Muscle of leg (tissue), 11 donors: Measurements from ENCODE around the gene SRPX. TPM values are rescaled to one million over a fixed set of nuclear protein-coding genes. Genes with fewer than 3 reads are reported as not detected.

Source experiments
- DNase-seq: peaks from one replicate; pipeline ENCODE4 v3.0.0; 2013
- H3K27ac ChIP-seq: one replicate; pipeline ENCODE4 v1.5.1; 2013; ENCODE audit warnings: mild to moderate bottlenecking, low read length, control low read depth
- H3K27me3 ChIP-seq: one replicate; pipeline ENCODE4 v1.6.1; 2013; ENCODE audit warnings: low read length; ENCODE audit not compliant: control insufficient read depth, insufficient read depth
- H3K36me3 ChIP-seq: one replicate; pipeline ENCODE4 v1.6.1; 2013; ENCODE audit warnings: low read length; ENCODE audit not compliant: control insufficient read depth, insufficient read depth
- H3K4me1 ChIP-seq: one replicate; pipeline ENCODE4 v1.6.1; 2013; ENCODE audit warnings: low read length; ENCODE audit not compliant: control insufficient read depth, insufficient read depth
- H3K4me3 ChIP-seq: one replicate; pipeline ENCODE4 v1.5.1; 2013; ENCODE audit warnings: low read length, control low read depth
- H3K9me3 ChIP-seq: replicated peaks from 2 replicates; pipeline ENCODE4 v1.6.1; 2013; ENCODE audit warnings: low read depth, low read length; ENCODE audit not compliant: control insufficient read depth
- WGBS: methylation state at CpG from one replicate; pipeline ENCODE4 v1.1.5; 2013; ENCODE audit warnings: missing lambda C conversion rate; ENCODE audit not compliant: insufficient coverage; 5-methylcytosine and 5-hydroxymethylcytosine counted together
- polyA plus RNA-seq, 8 donors: library from polyadenylated mRNA; unstranded; fragments of 120-200 nt; gene quantifications; one replicate each; pipeline versions ENCODE4 v1.2.1 to v1.2.3, GENCODE V29; 2013; ENCODE audit warnings: inconsistent platforms in 1 of 8, low replicate concordance in 1 of 8; ENCODE audit not compliant: insufficient read length in 8 of 8, insufficient read depth in 1 of 8
- total RNA-seq: library from RNA; stranded (reverse); fragments of 120-200 nt; gene quantifications from one replicate; pipeline ENCODE4 v1.2.4, GENCODE V29; 2013

SRPX gene
- total and polyA plus RNA-seq, 9 donors, result 36.3 to 65.8 (median 47.4) TPM

DNA sequence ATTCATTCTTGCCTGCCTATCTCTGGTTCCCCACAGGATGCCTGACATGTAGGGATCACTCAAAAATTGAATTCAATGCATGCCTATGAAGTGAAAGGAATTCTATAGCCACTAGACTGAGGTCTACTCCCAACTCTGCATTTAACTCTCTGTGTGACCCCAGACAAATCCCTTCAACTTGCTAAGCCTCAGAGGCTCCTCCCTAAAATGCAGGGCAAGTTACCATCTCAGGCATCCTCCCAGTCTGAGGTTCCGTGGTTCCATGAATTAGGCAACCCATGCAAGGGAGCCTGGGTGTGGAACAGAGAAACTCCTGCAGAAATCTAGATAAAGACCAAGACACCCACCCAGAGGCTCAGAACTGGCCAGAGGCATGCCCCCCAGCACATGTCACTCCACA is 6.6 kb downstream of the SRPX start:
- Histone ChIP-seq H3K27ac (no peak overlapping the region), H3K27me3 (peaks cover 35% of the 10 kb centered on the region), H3K4me3 (no peak overlapping the region), H3K36me3 (no peaks in the 10 kb centered on the region), H3K4me1 (peaks cover 10% of the 10 kb centered on the region), H3K9me3 (no peaks in the 10 kb centered on the region)
- no CpG with 5 or more reads among the region's 1 CpG for WGBS
- no peak for DNase-seq

DNA sequence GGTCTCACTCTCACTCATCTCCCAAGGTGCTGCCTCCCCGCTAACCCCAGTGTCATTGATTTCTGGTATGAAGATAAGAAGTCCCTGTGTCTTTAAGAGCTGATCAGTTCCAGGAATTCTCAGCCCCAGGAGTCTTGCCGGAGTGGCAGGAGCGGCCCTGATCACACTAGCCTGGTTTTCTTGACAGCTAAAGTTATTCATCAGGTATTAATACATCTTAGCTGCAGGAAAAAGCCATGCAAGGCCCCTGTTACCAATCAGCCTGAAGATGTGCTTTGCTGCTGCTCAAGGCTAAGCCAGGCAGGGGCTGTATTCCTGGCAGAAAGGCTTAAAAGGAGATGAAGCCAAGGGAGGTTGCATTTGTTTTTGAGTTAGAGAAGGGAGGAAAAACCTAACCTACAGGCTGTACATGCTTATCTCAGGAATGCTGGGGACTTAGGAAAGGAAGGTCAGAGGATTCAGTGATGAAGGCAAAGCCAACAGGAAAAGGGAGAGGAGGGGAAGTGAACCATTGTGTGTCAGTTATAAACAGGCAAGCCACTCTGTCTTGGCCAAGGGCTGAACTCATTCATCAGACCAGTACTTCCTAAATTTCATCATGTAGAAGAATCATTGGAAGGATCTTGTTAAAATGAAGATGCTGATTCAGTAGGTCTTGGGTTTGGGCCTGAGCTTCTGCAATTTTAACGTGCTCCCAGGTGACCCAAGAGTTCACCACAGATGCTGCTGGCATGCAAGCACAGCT is 8.6 kb downstream of the SRPX start:
- Histone ChIP-seq H3K4me1 (peaks cover 10% of the 10 kb centered on the region), H3K27ac (no peak overlapping the region), H3K27me3 (peaks cover 29% of the 10 kb centered on the region), H3K36me3 (no peaks in the 10 kb centered on the region), H3K4me3 (no peak overlapping the region), H3K9me3 (no peaks in the 10 kb centered on the region)
- DNase-seq, result no peak
- 36% methylated on average over 2 of the region's 4 CpGs for WGBS

DNA sequence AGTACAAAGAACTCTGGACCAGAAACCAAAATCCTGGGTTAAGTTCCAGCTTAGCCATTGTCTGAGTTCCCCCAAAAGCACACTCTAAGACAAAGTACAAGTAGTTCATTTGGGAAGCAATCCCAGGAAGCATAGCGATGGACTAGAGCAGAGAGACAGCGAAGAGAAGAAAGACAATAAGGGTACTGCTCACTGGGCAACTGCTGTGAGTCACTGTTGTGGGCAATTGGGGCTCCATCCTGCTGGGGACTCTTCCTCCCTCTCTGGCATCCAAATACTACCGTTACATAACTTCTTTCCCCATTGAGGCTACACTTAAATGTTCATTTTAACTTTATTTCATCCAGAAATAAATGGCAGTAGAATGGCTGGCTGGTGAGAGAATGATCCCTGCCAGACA is 14.1 kb downstream of the SRPX start:
- Histone ChIP-seq H3K27ac (no peak overlapping the region), H3K4me1 (peaks cover 4% of the 10 kb centered on the region), H3K4me3 (no peak overlapping the region), H3K9me3 (no peaks in the 10 kb centered on the region), H3K36me3 (no peaks in the 10 kb centered on the region), H3K27me3 (peaks cover 13% of the 10 kb centered on the region)
- 63% methylated on average over 2 of the region's 3 CpGs for WGBS
- no peak for DNase-seq

DNA sequence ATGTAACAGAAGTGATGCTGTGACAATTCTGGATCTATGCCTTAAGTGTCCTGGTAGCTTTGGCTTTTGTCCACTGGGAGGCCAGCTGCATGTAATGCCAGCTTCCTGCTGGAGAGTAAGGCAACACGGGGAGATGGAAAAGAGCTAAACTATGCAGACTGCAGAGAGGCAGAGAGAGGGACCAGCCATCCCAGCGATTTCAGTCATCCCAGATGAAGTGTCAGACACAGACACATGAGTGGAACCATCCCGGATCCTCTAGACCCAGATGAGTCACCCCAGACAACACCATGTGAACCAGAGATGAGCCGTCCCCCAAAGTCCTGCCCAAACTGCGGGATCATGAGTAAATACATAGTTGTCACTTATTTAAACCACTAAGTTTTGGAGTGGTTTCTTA is 14.6 kb downstream of the SRPX start:
- DNase-seq, result no peak
- no peak overlapping the region for H3K27ac ChIP-seq
- no peaks in the 10 kb centered on the region for H3K36me3 ChIP-seq
- H3K4me3 ChIP-seq, result no peak overlapping the region
- 75% methylated on average over 2 of the region's 5 CpGs for WGBS
- H3K4me1 ChIP-seq, result peaks cover 4% of the 10 kb centered on the region
- peaks cover 15% of the 10 kb centered on the region for H3K27me3 ChIP-seq
- no peaks in the 10 kb centered on the region for H3K9me3 ChIP-seq

DNA sequence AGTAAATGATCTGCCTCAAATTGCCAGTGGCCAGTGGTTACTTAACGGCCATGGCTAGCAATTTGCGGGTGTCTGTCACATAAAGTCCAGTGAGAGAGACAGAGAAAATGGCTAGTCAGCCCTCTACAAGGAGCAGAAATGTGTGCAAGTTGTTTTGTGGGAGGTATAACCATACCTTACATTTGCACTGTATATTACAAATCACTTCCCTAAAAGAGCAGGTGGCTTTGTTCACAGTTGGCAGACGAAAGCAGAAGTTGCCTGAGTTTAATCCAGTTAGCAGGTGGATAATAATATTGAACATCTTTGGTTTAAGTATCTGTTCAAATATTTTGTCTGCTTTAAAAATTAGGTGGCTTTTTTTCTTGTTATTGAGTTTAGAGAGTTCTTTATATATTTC is 15.6 kb downstream of the SRPX start:
- no peak overlapping the region for H3K4me3 ChIP-seq
- H3K9me3 ChIP-seq, result no peaks in the 10 kb centered on the region
- WGBS, result 75% methylated on average over 2 of the region's 3 CpGs
- peaks cover 4% of the 10 kb centered on the region for H3K4me1 ChIP-seq
- H3K27ac ChIP-seq, result no peak overlapping the region
- no peak for DNase-seq
- peaks cover 16% of the 10 kb centered on the region for H3K27me3 ChIP-seq
- no peaks in the 10 kb centered on the region for H3K36me3 ChIP-seq

DNA sequence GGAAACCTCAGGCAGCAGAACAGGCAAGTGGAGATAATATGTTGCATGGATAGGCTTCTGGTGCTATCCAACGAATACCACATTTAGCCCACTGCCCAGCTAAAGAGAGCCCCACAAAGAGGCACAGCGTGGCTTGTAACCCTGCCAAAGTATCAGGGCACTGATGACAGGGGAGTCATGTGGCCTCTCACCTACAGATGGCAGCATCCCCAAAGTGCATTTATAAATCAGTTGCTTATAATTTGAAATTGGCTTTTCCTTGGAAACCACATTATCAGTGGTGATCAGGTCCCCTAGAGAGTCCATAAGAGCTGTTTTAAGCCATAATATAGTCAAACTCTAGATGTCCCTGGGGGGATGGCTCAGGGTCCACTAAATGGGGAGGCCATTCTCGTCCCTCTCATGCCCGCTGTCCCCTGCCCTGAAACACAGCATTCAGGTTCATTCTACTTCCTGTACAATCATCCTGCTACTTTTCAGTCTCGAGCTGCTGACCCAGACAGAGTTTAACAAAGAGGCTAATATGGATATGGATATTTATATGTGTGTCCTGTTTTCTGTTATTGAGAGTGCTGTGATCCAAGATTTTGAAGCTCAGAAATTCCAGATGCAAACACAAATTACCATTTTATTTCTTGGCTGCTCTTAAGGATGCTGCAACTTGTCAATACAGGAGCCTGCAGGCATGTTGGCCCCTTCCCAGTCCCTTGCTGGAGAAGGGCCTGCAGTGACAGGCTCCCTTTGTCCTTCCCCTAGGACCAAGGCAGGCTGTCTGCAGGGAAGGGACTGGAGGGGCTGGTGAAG is 28.5 kb downstream of the SRPX start:
- no peaks in the 10 kb centered on the region for H3K4me1 ChIP-seq
- H3K9me3 ChIP-seq, result no peaks in the 10 kb centered on the region
- peak; percentile 57 for DNase-seq
- H3K27ac ChIP-seq, result peak overlapping the region; percentile 43
- 46% methylated on average over 2 of the region's 5 CpGs for WGBS
- no peak overlapping the region for H3K4me3 ChIP-seq
- peaks cover 8% of the 10 kb centered on the region for H3K27me3 ChIP-seq
- H3K36me3 ChIP-seq, result no peaks in the 10 kb centered on the region

DNA sequence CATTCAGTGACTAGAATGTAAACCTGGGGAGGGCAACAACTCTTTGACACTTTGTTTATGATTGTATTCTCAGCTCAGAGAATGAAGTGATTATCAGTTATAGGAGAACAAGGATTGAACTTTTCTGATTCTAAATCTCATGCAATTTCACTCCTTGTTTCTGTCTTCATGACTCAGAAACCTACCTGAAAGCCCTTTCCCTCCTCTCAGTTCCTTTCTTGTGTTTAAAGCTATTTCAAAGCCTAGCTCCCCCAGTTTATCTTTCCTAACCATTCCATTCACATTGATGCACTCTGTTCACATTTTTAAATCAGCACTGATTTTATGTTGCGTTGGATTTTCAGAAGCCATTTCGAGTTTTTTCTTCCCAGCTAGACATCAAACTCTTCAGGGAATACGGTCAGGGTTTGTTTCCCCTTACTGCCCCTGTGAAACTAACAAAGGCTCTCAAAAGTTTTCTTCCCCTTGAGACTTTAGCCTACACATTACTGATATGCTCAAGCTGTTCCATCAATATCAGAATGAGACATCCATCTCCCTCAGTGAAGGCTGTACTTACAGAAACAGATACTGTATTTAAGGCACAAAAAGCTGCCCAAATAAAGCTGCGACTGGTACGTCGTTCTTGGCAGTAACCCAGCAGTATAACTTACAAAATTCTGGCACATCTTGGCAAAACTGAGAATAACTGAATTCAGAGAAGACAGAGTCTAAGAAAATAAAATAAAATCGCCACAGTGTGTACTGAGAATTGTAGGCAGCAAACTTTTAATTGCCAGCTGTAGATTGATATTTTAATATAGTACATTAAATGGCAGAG is 31.0 kb downstream of the SRPX start:
- peaks cover 10% of the 10 kb centered on the region for H3K27me3 ChIP-seq

DNA sequence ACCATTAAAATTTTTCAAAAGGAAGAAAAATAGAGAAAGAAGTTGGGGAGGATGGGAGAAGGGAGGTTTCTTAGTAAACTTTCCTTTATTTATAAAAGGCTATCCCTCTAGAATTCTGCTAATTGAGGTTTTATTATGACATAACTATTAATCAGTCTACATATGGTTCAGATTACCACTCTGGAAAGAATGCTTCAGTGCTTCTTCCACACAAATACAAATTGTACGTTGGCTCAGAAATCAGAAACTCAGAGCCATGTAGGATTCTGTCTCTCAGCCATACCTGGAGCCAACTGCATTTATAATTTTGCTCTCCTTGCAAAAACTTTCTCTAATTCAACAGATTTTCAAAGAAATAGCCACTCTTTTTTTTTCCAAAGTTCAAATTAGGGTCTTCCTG is 37.1 kb downstream of the SRPX start:
- 8% methylated on average over 1 of the region's 1 CpG for WGBS
- Histone ChIP-seq H3K4me1 (no peaks in the 10 kb centered on the region), H3K27ac (no peak overlapping the region), H3K4me3 (no peak overlapping the region), H3K36me3 (no peaks in the 10 kb centered on the region), H3K27me3 (peaks cover 14% of the 10 kb centered on the region), H3K9me3 (peaks cover 7% of the 10 kb centered on the region)
- DNase-seq, result peak; percentile 84

More for the DNA sequence above, 31.0 kb downstream of the SRPX start:
- no peak overlapping the region for H3K4me3 ChIP-seq
- DNase-seq, result no peak
- no peaks in the 10 kb centered on the region for H3K4me1 ChIP-seq
- WGBS, result 42% methylated on average over 3 of the region's 7 CpGs
- peaks cover 7% of the 10 kb centered on the region for H3K9me3 ChIP-seq
- H3K36me3 ChIP-seq, result no peaks in the 10 kb centered on the region
- H3K27ac ChIP-seq, result no peak overlapping the region

DNA sequence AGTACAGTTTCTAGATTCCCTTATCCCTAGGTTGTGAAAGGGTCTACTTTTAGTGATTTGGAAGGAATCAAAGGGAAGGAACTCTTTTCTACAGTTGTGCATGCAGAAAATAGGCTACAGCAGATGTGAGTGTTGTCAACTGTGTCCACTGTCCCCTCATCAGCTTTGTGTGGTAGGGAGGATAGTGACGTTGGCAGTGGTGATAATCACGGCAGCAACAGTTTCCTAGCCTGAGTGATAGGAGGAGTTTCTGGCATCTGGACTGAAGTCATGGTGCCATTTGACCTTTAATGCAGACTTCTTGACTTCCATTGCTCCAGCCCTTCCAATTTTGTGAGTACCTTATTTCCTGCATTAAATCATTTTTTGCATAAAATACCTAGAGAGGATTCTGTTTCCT is 39.3 kb downstream of the SRPX start:
- Histone ChIP-seq H3K4me3 (no peak overlapping the region), H3K27ac (no peak overlapping the region), H3K4me1 (no peaks in the 10 kb centered on the region), H3K36me3 (no peaks in the 10 kb centered on the region), H3K9me3 (peaks cover 7% of the 10 kb centered on the region), H3K27me3 (peaks cover 11% of the 10 kb centered on the region)
- no peak for DNase-seq
- WGBS, result no CpG with 5 or more reads among the region's 2 CpGs

DNA sequence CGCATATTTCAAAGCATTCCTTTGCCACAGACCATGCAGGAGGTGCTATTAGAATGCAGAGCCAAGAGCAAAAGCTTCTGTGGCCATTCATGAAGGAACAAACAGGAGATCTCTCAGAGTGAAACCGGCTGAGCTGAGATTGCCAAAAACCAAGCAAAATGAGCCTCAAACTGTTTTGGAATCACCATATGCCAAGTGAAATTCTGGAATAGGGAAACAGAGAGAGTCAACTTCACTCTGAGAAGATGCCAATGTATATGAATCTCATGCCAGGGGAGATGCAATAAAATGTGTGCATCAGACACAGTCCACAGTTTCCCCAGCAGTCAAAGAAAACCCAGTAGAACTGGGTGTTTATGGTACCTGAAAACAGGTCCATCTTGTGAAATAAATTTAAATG is 42.3 kb downstream of the SRPX start:
- Histone ChIP-seq H3K4me1 (no peaks in the 10 kb centered on the region), H3K9me3 (no peaks in the 10 kb centered on the region), H3K36me3 (no peaks in the 10 kb centered on the region), H3K27me3 (peaks cover 12% of the 10 kb centered on the region), H3K27ac (no peak overlapping the region), H3K4me3 (no peak overlapping the region)
- WGBS, result 36% methylated on average over 2 of the region's 2 CpGs
- peak; percentile 43 for DNase-seq
